HL-60 (cell line): ENCODE measurements around the gene MORN4.

Experiments used
- DNase-seq, 2 experiments: peaks; one replicate each; pipeline ENCODE4 v3.0.0-alpha.2; 2010 to 2020; ENCODE audit warnings: low read depth in 1 of 2, low spot score in 1 of 2
- H3K27ac ChIP-seq: fragments of 250-450 bp; sonication (Bioruptor Pico); replicated peaks from 2 replicates; pipeline ENCODE4 v1.5.1; 2020; ENCODE audit warnings: mild to moderate bottlenecking, moderate library complexity
- H3K27me3 ChIP-seq: fragments of 250-450 bp; sonication (Bioruptor Pico); 2 replicates; pipeline ENCODE4 v1.5.1; 2021; ENCODE audit warnings: mild to moderate bottlenecking, moderate library complexity; ENCODE audit not compliant: insufficient read depth, poor library complexity, severe bottlenecking
- H3K4me3 ChIP-seq: replicated peaks from 2 replicates; pipeline ENCODE4 v1.5.1; 2011; ENCODE audit warnings: mild to moderate bottlenecking, control low read depth, low read length; ENCODE audit not compliant: insufficient read depth
- GABPA ChIP-seq: IDR thresholded peaks from 2 replicates; pipeline ENCODE4 v1.6.1; 2012; ENCODE audit warnings: low read depth
- POLR2AphosphoS5 ChIP-seq: IDR thresholded peaks from 2 replicates; pipeline ENCODE4 v1.6.1; 2012; ENCODE audit warnings: low read depth
- SPI1 ChIP-seq: IDR thresholded peaks from 2 replicates; pipeline ENCODE4 v1.6.1; 2012; ENCODE audit warnings: low read depth, mild to moderate bottlenecking, borderline replicate concordance
- TF ChIP-seq, protein P1 (sequence below): IDR thresholded peaks from 2 replicates; pipeline ENCODE4 v1.6.1; 2012; ENCODE audit warnings: low read depth; ENCODE audit not compliant: insufficient replicate concordance
- TF ChIP-seq, protein P2 (sequence below): IDR thresholded peaks from one replicate; pipeline ENCODE4 v1.5.1; 2011; ENCODE audit warnings: low read length, control low read depth, inconsistent platforms; ENCODE audit not compliant: insufficient read depth

The MORN4 gene

GRCh38 chr10:97669571-97669970 is 36.3 kb upstream of the MORN4 start:
- TF ChIP-seq SPI1 (no peak), POLR2AphosphoS5 (no peak), GABPA (no peak)
- TF ChIP-seq, protein P1, sequence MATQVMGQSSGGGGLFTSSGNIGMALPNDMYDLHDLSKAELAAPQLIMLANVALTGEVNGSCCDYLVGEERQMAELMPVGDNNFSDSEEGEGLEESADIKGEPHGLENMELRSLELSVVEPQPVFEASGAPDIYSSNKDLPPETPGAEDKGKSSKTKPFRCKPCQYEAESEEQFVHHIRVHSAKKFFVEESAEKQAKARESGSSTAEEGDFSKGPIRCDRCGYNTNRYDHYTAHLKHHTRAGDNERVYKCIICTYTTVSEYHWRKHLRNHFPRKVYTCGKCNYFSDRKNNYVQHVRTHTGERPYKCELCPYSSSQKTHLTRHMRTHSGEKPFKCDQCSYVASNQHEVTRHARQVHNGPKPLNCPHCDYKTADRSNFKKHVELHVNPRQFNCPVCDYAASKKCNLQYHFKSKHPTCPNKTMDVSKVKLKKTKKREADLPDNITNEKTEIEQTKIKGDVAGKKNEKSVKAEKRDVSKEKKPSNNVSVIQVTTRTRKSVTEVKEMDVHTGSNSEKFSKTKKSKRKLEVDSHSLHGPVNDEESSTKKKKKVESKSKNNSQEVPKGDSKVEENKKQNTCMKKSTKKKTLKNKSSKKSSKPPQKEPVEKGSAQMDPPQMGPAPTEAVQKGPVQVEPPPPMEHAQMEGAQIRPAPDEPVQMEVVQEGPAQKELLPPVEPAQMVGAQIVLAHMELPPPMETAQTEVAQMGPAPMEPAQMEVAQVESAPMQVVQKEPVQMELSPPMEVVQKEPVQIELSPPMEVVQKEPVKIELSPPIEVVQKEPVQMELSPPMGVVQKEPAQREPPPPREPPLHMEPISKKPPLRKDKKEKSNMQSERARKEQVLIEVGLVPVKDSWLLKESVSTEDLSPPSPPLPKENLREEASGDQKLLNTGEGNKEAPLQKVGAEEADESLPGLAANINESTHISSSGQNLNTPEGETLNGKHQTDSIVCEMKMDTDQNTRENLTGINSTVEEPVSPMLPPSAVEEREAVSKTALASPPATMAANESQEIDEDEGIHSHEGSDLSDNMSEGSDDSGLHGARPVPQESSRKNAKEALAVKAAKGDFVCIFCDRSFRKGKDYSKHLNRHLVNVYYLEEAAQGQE = no peak
- TF ChIP-seq, protein P2, sequence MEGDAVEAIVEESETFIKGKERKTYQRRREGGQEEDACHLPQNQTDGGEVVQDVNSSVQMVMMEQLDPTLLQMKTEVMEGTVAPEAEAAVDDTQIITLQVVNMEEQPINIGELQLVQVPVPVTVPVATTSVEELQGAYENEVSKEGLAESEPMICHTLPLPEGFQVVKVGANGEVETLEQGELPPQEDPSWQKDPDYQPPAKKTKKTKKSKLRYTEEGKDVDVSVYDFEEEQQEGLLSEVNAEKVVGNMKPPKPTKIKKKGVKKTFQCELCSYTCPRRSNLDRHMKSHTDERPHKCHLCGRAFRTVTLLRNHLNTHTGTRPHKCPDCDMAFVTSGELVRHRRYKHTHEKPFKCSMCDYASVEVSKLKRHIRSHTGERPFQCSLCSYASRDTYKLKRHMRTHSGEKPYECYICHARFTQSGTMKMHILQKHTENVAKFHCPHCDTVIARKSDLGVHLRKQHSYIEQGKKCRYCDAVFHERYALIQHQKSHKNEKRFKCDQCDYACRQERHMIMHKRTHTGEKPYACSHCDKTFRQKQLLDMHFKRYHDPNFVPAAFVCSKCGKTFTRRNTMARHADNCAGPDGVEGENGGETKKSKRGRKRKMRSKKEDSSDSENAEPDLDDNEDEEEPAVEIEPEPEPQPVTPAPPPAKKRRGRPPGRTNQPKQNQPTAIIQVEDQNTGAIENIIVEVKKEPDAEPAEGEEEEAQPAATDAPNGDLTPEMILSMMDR = no peak
- DNase-seq = no peak

GRCh38 chr10:97667463-97667862 is 34.2 kb upstream of the MORN4 start:
- Histone ChIP-seq H3K27me3 (no peaks in the 10 kb centered on the region), H3K27ac (no peak overlapping the region), H3K4me3 (no peak overlapping the region)
- TF ChIP-seq, protein P2 = no peak
- TF ChIP-seq POLR2AphosphoS5 (no peak), SPI1 (no peak)
- TF ChIP-seq, protein P1 = no peak
- no peak for DNase-seq

More at GRCh38 chr10:97669571-97669970, 36.3 kb upstream of the MORN4 start:
- Histone ChIP-seq H3K27ac (no peak overlapping the region), H3K4me3 (no peak overlapping the region), H3K27me3 (no peaks in the 10 kb centered on the region)

- H3K4me3 ChIP-seq = no peak overlapping the region
- no peak overlapping the region for H3K27ac ChIP-seq
- no peak for DNase-seq
- no peaks in the 10 kb centered on the region for H3K27me3 ChIP-seq
- TF ChIP-seq GABPA (no peak), SPI1 (no peak), POLR2AphosphoS5 (no peak)
- TF ChIP-seq, protein P1 = no peak
- TF ChIP-seq, protein P2 = no peak
Measured at GRCh38 chr10:97666992-97667391, 33.7 kb upstream of the MORN4 start.
